ENCODE data around the gene NKX2-8.

DNA sequence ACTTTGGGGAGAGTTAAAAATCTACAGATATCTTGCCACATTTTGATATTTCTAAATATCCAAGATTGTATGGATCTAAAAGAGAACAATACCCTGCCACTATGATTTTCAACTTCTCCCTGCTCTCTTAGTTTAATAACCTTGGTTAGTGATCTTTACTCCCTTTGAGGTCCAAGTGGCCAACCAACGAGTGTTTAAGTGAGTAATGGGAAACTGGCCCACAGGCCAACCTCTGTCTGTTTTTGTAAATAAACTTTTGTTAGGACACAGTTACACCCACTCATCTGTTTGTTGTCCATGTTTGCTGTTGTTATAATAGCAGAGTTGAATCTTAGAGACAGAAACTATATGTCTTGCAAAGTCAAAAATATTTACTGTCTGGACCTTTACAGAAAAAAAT is 31.5 kb downstream of the NKX2-8 start:
- TF ChIP-seq, protein P1, sequence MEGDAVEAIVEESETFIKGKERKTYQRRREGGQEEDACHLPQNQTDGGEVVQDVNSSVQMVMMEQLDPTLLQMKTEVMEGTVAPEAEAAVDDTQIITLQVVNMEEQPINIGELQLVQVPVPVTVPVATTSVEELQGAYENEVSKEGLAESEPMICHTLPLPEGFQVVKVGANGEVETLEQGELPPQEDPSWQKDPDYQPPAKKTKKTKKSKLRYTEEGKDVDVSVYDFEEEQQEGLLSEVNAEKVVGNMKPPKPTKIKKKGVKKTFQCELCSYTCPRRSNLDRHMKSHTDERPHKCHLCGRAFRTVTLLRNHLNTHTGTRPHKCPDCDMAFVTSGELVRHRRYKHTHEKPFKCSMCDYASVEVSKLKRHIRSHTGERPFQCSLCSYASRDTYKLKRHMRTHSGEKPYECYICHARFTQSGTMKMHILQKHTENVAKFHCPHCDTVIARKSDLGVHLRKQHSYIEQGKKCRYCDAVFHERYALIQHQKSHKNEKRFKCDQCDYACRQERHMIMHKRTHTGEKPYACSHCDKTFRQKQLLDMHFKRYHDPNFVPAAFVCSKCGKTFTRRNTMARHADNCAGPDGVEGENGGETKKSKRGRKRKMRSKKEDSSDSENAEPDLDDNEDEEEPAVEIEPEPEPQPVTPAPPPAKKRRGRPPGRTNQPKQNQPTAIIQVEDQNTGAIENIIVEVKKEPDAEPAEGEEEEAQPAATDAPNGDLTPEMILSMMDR (IDR thresholded peaks at IDR 0.05; ENCODE audit: low read depth, low read length): no peak
- TF ChIP-seq EZH2phosphoT487 (IDR thresholded peaks at IDR 0.05; ENCODE audit: low read depth): no peak
